ENCODE data around the gene ACVR1B. TPM values are rescaled to one million over a fixed set of nuclear protein-coding genes. Genes with fewer than 3 reads are reported as not detected.

ACVR1B gene
- total RNA-seq, 1 donor from 2014 or later, result 13.8 TPM

- H3K4me1 ChIP-seq, result peaks cover 14% of the 10 kb centered on the region
- no peaks in the 10 kb centered on the region for H3K79me2 ChIP-seq (ENCODE audit: low read depth)
- peaks cover 16% of the 10 kb centered on the region for H3K4me1 Mint-ChIP-seq
- no peak for DNase-seq (ENCODE audit: low spot score)
- no peak overlapping the region for H3K27ac ChIP-seq
- no peak overlapping the region for H3K4me3 ChIP-seq
- H3K36me3 Mint-ChIP-seq, result no peaks in the 10 kb centered on the region
- H3K27ac Mint-ChIP-seq, result peak overlapping the region; percentile 27
- no peak overlapping the region for H3K4me2 ChIP-seq
- no peak overlapping the region for H3K9ac ChIP-seq
- no peak overlapping the region for H2AFZ ChIP-seq (replicated peaks)
- H3K36me3 ChIP-seq, result no peaks in the 10 kb centered on the region
- peaks cover 10% of the 10 kb centered on the region for H3K27me3 Mint-ChIP-seq (ENCODE audit: insufficient read depth, low read depth)
- no peak overlapping the region for H3K4me3 Mint-ChIP-seq
- H3F3A ChIP-seq (ENCODE audit: low read depth), result peaks cover 11% of the 10 kb centered on the region
- H3K9me3 Mint-ChIP-seq, result no peaks in the 10 kb centered on the region
- no peaks in the 10 kb centered on the region for H3K9me3 ChIP-seq (ENCODE audit: low read depth)
- H3K27me3 ChIP-seq, result peaks cover 16% of the 10 kb centered on the region
- TF ChIP-seq EZH2phosphoT487 (IDR thresholded peaks at IDR 0.05), result no peak
- no peak for TF ChIP-seq EZH2 (IDR thresholded peaks at IDR 0.05)
- no peak for TF ChIP-seq CTCF (IDR thresholded peaks at IDR 0.05)
- H4K20me1 ChIP-seq (ENCODE audit: low read depth), result no peaks in the 10 kb centered on the region
These were observed 31.5 kb upstream of the ACVR1B start for GRCh38 chr12:51920046-51920445.

- Histone ChIP-seq H3K9ac (no peak overlapping the region), H4K20me1 (ENCODE audit: low read depth) (no peaks in the 10 kb centered on the region), H3K36me3 (no peaks in the 10 kb centered on the region), H2AFZ (replicated peaks) (no peak overlapping the region), H3K4me2 (peak overlapping the region; percentile 36), H3K4me3 (no peak overlapping the region), H3K4me1 (peaks cover 14% of the 10 kb centered on the region), H3K79me2 (ENCODE audit: low read depth) (no peaks in the 10 kb centered on the region), H3K27me3 (peaks cover 20% of the 10 kb centered on the region), H3K27ac (no peak overlapping the region), H3K9me3 (ENCODE audit: low read depth) (no peaks in the 10 kb centered on the region), H3F3A (ENCODE audit: low read depth) (peaks cover 11% of the 10 kb centered on the region)
- Mint-ChIP-seq H3K27ac (no peak overlapping the region), H3K9me3 (no peaks in the 10 kb centered on the region), H3K36me3 (no peaks in the 10 kb centered on the region), H3K4me1 (peaks cover 16% of the 10 kb centered on the region), H3K27me3 (ENCODE audit: insufficient read depth, low read depth) (peaks cover 11% of the 10 kb centered on the region), H3K4me3 (no peak overlapping the region)
- peak; percentile 67 for DNase-seq (ENCODE audit: low spot score)
- no peak for TF ChIP-seq EZH2phosphoT487 (IDR thresholded peaks at IDR 0.05)
- no peak for TF ChIP-seq EZH2 (IDR thresholded peaks at IDR 0.05)
- TF ChIP-seq CTCF (IDR thresholded peaks at IDR 0.05), result no peak
These were observed 30.3 kb upstream of the ACVR1B start for GRCh38 chr12:51921017-51921725.

- Histone ChIP-seq H3K36me3 (no peaks in the 10 kb centered on the region), H3K4me2 (no peak overlapping the region), H3K4me3 (no peak overlapping the region), H3K27ac (no peak overlapping the region), H3K27me3 (peaks cover 20% of the 10 kb centered on the region), H3K9ac (no peak overlapping the region), H3K9me3 (ENCODE audit: low read depth) (no peaks in the 10 kb centered on the region), H3F3A (ENCODE audit: low read depth) (peaks cover 11% of the 10 kb centered on the region), H3K4me1 (peaks cover 14% of the 10 kb centered on the region), H2AFZ (replicated peaks) (no peak overlapping the region), H4K20me1 (ENCODE audit: low read depth) (no peaks in the 10 kb centered on the region), H3K79me2 (ENCODE audit: low read depth) (no peaks in the 10 kb centered on the region)
- TF ChIP-seq EZH2 (IDR thresholded peaks at IDR 0.05), result no peak
- TF ChIP-seq CTCF (IDR thresholded peaks at IDR 0.05), result no peak
- TF ChIP-seq EZH2phosphoT487 (IDR thresholded peaks at IDR 0.05), result no peak
- H3K4me1 Mint-ChIP-seq, result peaks cover 16% of the 10 kb centered on the region
- H3K9me3 Mint-ChIP-seq, result no peaks in the 10 kb centered on the region
- H3K36me3 Mint-ChIP-seq, result no peaks in the 10 kb centered on the region
- no peak overlapping the region for H3K27ac Mint-ChIP-seq
- peak overlapping the region; percentile 59 for H3K4me3 Mint-ChIP-seq
- H3K27me3 Mint-ChIP-seq (ENCODE audit: insufficient read depth, low read depth), result peaks cover 11% of the 10 kb centered on the region
- DNase-seq (ENCODE audit: low spot score), result no peak
These were observed 29.4 kb upstream of the ACVR1B start for GRCh38 chr12:51922146-51922545.
